Measurements from ENCODE around the gene SYTL2.

DNA sequence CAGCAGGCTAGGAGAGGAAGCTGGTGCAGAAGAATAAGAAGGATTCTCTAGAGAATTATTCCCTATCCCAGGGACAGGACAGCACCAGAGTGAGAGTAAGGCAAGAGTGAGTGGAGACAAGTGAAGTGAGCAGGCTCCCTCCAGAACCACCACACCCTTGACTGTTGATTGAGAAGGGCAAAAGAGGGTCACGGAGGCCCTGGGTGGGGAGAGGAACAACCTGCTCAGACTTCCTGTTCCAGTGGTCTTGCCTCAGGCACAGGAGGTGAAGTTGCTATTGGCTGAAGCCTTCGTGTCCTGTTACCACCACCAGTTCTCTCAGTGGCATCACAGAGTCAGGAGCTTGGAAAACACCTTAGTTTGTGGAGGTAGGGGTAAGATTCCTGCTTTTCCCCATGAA, 73.2 kb downstream of the SYTL2 start:
- TF ChIP-seq, protein P1, sequence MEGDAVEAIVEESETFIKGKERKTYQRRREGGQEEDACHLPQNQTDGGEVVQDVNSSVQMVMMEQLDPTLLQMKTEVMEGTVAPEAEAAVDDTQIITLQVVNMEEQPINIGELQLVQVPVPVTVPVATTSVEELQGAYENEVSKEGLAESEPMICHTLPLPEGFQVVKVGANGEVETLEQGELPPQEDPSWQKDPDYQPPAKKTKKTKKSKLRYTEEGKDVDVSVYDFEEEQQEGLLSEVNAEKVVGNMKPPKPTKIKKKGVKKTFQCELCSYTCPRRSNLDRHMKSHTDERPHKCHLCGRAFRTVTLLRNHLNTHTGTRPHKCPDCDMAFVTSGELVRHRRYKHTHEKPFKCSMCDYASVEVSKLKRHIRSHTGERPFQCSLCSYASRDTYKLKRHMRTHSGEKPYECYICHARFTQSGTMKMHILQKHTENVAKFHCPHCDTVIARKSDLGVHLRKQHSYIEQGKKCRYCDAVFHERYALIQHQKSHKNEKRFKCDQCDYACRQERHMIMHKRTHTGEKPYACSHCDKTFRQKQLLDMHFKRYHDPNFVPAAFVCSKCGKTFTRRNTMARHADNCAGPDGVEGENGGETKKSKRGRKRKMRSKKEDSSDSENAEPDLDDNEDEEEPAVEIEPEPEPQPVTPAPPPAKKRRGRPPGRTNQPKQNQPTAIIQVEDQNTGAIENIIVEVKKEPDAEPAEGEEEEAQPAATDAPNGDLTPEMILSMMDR (IDR thresholded peaks at IDR 0.05) = no peak
- TF ChIP-seq EP300 (IDR thresholded peaks at IDR 0.05) = no peak
- TF ChIP-seq POLR2AphosphoS5 (IDR thresholded peaks at IDR 0.05) = no peak
